KOPT-K1 (cell line): Measurements from ENCODE around the gene GLS.
"Not testable (repeated sequence)": the region's sequence is repeated elsewhere in the genome, so short reads cannot be mapped to it uniquely, and the experiment has no call there.

Source experiments
- H3K27ac ChIP-seq: fragments of 200-600 bp; sonication (generic); 2 replicates; pipeline ENCODE4 v1.5.1; 2016; ENCODE audit warnings: antibody characterized with exemption, mild to moderate bottlenecking, low read depth, low read length; ENCODE audit not compliant: poor library complexity, severe bottlenecking
- H3K36me3 ChIP-seq: fragments of 200-600 bp; sonication (generic); 2 replicates; pipeline ENCODE4 v1.5.1; 2017; ENCODE audit warnings: antibody characterized with exemption, mild to moderate bottlenecking, low read length, moderate library complexity; ENCODE audit not compliant: insufficient read depth
- H3K9me3 ChIP-seq: fragments of 200-600 bp; sonication (generic); 2 replicates; pipeline ENCODE4 v1.5.1; 2017; ENCODE audit warnings: antibody characterized with exemption, low read length, mild to moderate bottlenecking; ENCODE audit not compliant: insufficient read depth, poor library complexity, severe bottlenecking

The GLS gene

DNA sequence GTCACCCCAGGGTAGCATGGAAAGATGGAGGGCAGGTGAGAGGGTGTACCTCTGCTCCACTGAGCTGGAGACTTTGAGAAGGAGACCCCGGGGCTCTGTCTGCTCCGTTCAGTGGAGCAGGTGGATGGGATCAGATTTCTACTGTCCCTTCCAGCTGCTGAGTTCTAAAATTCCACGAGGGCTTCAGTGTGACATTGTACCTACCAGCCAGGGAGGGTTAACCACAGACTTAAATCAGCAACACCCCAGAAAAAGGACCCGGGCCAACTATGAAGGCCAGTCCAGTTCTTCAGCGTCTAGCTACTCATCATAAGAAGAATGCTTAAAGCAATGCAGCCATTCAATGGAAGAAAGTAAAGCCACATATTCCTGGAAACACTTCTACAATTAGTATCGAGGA, 109.5 kb downstream of the GLS start:
- Histone ChIP-seq H3K36me3 (peaks cover 98% of the 10 kb centered on the region), H3K9me3 (no peaks in the 10 kb centered on the region)

DNA sequence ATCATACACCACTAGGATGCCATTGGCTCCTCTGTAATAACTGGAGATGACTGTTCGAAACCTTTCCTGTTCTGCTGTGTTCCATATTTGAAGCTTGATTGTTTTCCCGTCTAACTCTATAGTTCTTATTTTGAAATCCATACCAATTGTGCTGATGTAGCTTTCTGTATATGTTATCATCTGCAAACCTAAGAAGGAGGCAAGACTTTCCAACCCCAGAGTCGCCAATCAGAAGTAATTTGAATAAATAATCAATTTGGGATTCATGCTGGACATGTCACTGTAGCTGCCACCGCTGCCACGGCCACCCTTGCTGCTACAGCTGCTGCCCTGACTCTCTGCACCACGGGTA, 112.6 kb downstream of the GLS start:
- Histone ChIP-seq H3K36me3 (peaks cover 98% of the 10 kb centered on the region), H3K27ac (no peak overlapping the region), H3K9me3 (no peaks in the 10 kb centered on the region)

More for the DNA sequence above, 109.5 kb downstream of the GLS start:
- no peak overlapping the region for H3K27ac ChIP-seq

DNA sequence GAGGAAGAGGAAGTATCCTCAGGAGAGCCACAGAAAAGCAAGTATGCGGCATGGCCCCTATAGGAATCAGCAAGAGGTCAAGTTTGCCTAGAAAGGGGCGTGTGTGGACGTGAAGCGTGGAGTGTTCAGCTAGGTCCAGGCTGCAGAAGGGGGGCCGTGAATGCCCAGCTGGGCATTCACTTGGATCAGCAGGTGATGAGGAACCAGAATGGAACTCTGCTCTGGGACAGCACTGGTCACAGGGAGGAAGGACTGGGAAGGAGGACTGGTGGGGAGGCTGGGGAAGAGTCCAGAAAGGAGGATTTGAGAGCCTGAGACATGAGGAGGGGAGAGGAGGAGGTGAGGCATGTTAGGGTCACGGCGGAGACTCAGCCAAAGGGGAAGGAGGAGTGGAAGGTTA, 113.5 kb downstream of the GLS start:
- H3K9me3 ChIP-seq, result no peaks in the 10 kb centered on the region
- peaks cover 98% of the 10 kb centered on the region for H3K36me3 ChIP-seq
- H3K27ac ChIP-seq, result no peak overlapping the region

DNA sequence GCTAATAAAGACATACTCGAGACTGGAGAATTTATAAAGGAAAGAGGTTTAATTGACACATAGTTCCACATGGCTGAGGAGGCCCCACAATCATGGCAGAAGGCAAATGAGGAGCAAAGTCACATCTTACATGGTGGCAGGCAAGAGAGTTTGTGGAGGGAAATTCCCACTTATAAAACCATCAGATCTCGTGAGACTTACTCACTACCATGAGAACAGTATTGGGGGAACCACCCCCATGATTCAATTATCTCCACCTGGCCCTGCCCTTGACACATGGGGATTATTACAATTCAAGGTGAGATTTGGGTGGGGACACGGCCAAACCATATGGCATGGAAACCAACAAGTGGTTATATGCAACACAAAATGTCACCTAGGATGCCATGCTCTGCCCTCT, 114.7 kb downstream of the GLS start:
- not testable (repeated sequence) for H3K9me3 ChIP-seq, H3K27ac ChIP-seq
- peaks cover 98% of the 10 kb centered on the region for H3K36me3 ChIP-seq

DNA sequence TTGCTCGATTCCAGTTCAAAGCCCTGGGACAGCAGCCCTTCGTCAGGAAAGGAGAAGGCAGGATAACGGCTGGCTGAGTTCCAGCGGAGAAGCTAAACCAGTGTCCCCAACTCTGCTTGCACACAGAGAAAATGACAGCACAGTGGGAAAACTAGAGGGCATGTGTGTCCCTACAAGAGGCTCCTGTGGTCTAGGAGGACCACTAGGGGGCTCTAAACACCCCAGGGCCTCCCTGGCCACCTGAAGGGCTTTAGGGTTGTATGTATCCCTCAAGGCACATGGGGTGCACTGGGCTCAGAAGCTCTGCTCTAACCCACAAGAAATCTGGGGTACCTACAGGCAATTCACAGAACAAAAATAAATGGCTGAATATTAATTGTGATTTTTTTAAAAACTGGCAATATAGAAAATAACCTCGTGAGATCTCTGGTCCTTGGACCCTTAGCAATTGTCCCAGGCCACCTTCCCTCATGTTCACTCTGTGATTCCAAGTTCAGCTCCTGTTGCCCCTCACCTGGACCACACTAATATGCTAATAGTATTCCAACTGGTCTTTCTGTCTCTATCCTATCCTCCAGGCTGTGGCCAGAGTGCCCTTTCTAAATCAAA, 115.8 kb downstream of the GLS start:
- no peak overlapping the region for H3K27ac ChIP-seq
- H3K9me3 ChIP-seq, result no peaks in the 10 kb centered on the region
- peaks cover 98% of the 10 kb centered on the region for H3K36me3 ChIP-seq

DNA sequence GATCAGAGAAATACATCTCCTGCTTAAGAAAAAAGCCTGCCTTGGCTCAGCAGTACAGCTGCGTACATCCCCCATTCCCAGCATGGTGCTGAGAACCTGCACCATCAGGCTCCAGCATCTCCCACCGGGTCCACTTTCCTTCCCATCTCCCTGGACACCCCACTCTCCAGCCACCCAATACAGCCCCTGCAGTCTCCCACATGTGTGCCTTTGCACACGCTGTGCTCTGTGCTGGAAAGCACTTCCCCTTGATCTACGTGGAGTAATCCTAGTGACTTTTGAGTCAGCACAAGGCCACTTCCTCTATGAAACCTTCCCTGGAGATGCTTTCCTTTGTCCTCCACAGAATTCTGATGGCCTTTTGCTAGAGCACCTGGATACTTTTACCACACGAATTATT, 116.3 kb downstream of the GLS start:
- Histone ChIP-seq H3K9me3 (no peaks in the 10 kb centered on the region), H3K36me3 (peaks cover 98% of the 10 kb centered on the region), H3K27ac (no peak overlapping the region)

DNA sequence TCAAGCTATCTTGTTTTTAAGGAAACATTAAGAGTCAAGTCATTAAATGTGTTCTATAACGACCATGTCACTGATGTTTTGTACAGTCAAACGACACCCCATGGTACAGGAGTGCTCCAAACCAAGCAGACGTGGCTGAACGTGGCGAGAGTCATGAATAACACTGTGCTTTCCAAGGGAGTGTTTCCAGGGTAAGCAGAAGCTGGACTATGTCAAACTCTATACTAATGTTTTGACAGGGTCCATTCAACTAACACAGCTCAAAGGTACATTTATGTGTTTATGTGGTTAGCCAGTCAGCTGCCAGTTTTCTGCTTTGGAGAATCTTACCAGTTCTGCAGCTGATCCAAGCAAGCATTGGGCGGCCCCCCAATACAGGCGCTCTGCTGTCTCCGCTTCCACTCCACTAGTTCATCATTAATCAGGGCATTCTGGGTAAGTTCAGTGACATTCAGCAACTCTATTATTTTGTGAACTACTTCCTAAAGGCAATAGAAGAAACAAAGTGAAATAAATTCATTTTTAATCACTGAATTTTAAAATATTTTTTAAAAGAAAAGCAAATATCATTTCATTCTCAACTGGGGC, 117.0 kb downstream of the GLS start:
- Histone ChIP-seq H3K36me3 (peaks cover 98% of the 10 kb centered on the region), H3K9me3 (no peaks in the 10 kb centered on the region), H3K27ac (no peak overlapping the region)

DNA sequence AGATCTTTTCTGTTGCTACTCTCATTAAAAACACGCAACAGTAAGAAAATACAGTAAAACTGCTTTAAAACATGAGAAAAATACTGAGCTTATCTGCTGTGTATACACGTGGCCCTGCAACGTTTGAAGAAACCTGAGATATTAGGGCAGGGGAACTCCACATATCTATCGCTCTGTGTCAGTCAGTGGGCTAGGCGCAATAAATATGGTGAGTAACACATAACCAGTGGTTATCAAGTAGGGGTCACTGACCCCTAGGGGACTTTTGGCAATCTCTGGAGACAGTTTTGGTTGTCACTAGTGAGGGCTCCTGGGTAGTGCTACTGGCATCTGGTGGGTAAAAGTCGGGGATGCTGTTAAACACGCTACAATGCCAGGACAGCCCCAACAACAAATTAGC, 118.4 kb downstream of the GLS start:
- peaks cover 98% of the 10 kb centered on the region for H3K36me3 ChIP-seq
- H3K9me3 ChIP-seq, result peaks cover 8% of the 10 kb centered on the region
- no peak overlapping the region for H3K27ac ChIP-seq

DNA sequence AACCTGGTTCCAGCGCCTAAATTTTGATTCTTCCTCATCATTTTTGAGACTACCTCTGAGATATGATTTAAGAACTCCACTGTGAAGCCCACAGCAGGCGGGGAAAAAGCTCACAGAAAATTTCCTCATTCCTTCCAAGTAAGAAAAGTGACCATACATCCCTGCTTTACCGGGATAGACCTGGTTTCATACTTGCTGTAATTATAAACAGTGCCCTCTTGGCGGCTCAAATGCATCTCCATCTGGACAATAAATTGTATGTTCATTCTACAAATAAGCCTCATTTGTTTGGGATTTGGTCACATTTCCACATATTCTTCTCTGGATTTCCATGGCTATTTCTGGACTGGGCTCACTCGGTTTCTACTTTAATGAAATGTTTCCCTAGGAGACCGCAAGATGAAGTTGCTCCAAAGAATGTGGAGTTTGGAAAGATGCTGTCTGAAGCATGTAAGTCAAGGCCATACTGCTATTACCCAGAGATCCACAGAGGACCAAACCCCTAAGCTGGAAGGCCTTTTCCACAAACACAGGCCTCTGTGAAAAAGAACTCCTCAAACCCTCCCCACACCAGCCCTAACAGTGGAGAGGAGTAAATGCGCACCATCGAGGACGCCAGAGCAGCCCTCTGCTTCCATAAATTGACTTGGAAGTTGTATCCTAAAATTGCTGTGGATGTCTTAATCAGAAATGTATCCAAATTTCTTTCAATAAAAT, 119.5 kb downstream of the GLS start:
- Histone ChIP-seq H3K27ac (no peak overlapping the region), H3K9me3 (peaks cover 19% of the 10 kb centered on the region), H3K36me3 (peaks cover 100% of the 10 kb centered on the region)

DNA sequence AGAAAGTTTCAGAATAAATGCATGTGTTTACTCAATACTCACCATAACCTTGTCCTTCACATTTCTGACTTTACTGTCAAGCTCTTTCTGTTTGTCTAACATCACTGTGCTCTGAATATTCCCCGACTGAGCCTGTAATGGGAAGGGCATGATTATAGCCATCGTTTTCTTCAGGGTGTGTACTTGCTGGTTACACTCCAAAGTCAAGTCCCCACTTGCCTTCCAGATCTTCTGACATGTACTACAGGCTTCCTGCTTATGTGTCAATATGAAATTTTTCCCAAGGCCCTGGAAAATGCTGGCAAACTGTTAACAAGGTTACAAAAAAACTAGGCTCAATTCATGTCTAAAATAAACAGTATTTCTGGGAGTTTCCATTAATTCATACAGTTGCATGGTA, 120.4 kb downstream of the GLS start:
- no peak overlapping the region for H3K27ac ChIP-seq
- H3K9me3 ChIP-seq, result peaks cover 21% of the 10 kb centered on the region
- H3K36me3 ChIP-seq, result peaks cover 100% of the 10 kb centered on the region

DNA sequence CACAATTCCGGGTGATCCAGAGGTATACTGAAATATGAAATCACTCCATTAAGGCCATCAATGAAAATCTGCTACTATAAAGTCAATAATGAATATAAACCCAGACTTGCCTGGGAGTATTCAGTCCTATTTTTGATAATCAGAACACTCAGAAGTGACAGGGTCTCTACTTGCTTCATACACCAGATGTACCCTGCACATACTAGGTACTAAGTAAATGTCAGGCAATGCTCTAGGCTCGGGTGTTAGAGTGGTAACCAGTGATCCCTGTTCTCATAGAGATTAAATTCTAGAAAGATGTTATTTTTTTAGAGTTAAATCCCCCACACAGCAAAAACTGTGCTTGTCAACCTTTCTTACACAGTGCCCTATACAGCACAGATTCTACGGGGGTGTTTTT, 121.0 kb downstream of the GLS start:
- Histone ChIP-seq H3K9me3 (peaks cover 21% of the 10 kb centered on the region), H3K36me3 (peaks cover 100% of the 10 kb centered on the region), H3K27ac (no peak overlapping the region)

DNA sequence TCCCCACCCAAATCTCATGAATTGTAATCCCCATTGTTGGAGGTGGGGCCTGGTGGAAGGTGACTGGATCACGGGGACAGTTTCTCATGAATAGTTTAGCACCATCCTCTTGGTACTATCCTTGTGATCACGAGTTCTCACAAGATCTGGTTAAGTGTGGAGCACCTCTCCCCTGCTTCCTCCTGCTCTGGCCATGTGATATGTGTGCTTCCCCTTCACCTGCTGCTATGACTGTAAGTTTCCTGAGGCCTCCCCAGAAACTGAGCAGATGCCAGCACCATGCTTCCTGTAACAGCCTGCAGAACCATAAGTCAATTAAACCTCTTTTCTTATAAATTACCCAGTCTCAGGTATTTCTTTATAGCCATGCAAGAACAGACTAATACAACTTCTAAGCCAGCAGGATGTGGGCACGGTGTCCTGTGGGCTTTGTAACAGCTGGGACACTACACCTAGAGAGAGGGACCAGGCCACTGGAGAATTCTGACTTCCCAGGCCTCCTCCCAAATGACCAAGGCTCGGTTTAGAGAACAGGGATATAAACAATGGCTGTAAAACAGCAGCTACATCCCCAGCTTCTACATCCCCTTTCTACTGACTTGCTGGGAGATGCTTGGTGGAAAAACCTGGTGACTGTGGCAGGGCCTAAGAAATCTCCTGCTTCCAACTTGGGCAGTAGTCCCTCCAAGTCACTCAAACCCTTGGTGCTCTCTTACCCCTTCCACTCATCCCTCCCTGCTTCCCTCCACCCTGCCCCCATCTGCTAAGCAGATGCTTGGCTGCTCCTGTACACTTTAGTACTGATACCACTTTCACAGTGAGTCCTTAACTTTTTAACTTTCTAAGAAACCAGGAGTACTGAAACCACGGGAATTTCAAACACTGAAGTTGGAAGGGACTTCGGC, 123.0 kb downstream of the GLS start:
- Histone ChIP-seq H3K27ac (no peak overlapping the region), H3K9me3 (peaks cover 21% of the 10 kb centered on the region), H3K36me3 (peaks cover 100% of the 10 kb centered on the region)

DNA sequence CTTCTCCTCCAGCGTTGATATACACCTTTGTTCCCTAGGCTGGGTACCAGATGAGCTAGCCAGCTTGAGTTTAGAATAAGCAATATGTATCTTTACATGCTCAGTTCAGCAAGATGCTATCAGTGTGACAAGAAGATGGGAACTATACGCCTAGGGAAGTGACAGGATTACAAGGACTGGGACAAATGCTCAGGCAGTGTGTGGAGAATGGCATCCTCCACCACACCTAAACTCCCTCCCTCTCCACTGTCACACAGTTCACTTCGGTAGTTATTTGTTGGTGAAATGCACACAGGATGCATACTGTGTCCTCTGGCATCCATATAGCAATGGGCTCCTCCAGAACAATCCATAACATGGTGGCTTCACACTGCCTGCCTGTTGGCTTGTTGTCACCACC, 125.7 kb downstream of the GLS start:
- H3K36me3 ChIP-seq, result peaks cover 99% of the 10 kb centered on the region

DNA sequence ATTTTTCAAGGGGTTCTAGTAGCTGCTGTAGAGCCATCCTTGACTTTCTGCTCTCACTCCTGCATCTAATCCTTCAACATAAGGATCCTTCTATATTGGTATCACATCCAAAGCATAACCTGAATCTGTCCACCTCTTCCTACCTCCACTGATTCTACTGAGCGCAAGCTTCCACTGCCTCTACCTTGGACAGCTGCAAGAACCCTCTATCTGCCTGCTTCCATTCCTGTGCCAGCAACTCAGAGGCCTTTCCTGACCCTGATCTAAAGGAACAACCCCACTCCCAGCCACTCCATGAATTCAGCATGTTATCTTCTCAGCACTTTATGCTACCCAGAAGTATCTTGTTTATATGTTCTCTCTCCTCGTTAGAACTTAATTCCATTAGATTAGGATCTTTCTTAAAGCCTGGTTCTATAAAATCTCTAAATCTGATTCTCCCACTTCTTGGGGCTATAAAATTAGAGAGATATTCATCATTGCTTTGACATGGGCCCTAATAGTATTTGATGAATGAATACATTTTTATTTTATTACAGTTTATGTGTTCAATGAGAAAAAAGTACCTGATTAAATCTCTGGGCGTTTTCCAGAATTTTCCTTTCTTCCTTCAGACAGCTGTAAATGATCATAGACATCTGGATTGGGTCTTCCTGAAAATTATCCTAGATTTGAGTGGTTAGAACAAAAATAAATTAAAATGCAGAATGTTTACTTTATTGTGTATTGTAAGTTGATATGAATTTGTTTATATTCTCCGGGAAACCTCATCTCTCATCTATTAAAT, 126.6 kb downstream of the GLS start:
- Histone ChIP-seq H3K27ac (no peak overlapping the region), H3K9me3 (peaks cover 21% of the 10 kb centered on the region), H3K36me3 (peaks cover 99% of the 10 kb centered on the region)

More for the DNA sequence above, 125.7 kb downstream of the GLS start:
- no peak overlapping the region for H3K27ac ChIP-seq
- peaks cover 21% of the 10 kb centered on the region for H3K9me3 ChIP-seq
